ENCODE data around the gene FBXL13. TPM values are rescaled to one million over a fixed set of nuclear protein-coding genes. Genes with fewer than 3 reads are reported as not detected.

The FBXL13 gene
- total and polyA plus RNA-seq, 11 donors, result 0.16 to 1.2 (median 0.41) TPM; not detected in 1

DNA sequence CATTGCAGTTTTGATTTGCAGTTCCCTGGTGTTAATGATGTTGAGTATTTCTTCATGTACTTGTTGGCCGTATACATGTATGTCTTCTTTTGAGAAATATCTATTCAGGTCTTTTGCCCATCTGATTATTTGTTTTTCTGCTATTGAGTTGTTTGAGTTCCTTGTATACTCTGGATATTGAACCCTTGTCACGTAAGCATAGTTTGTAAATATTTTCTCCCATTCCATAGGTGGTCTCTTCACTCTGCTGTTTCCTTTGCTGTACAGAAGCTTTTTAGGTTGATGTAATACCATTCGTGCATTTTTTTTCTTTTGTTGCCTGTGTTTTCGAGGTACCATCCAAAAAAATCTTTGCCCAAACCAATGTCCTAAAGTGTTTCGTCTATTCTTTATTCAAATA, 205.4 kb downstream of the FBXL13 start:
- TF ChIP-seq, protein P1, sequence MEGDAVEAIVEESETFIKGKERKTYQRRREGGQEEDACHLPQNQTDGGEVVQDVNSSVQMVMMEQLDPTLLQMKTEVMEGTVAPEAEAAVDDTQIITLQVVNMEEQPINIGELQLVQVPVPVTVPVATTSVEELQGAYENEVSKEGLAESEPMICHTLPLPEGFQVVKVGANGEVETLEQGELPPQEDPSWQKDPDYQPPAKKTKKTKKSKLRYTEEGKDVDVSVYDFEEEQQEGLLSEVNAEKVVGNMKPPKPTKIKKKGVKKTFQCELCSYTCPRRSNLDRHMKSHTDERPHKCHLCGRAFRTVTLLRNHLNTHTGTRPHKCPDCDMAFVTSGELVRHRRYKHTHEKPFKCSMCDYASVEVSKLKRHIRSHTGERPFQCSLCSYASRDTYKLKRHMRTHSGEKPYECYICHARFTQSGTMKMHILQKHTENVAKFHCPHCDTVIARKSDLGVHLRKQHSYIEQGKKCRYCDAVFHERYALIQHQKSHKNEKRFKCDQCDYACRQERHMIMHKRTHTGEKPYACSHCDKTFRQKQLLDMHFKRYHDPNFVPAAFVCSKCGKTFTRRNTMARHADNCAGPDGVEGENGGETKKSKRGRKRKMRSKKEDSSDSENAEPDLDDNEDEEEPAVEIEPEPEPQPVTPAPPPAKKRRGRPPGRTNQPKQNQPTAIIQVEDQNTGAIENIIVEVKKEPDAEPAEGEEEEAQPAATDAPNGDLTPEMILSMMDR (IDR thresholded peaks at IDR 0.05), result no peak
- no peaks in the 10 kb centered on the region for H3K36me3 ChIP-seq
- 83 to 97% (median 85%) methylated on average over 5 of the region's 5 CpGs for WGBS, 4 donors
- intact Hi-C loops (cut with DNase I), result no loop called here
- peaks cover 0 to 3% (median 0%) of the 10 kb centered on the region in 12 donors for H3K4me1 ChIP-seq
- H3K27me3 ChIP-seq, result no peaks in the 10 kb centered on the region
- no peaks in the 10 kb centered on the region for H3K9me3 ChIP-seq
- DNase-seq, result no peak
- H3K27ac ChIP-seq, result no peak overlapping the region
- ATAC-seq, result no peak
- H3K4me3 ChIP-seq, result no peak overlapping the region

DNA sequence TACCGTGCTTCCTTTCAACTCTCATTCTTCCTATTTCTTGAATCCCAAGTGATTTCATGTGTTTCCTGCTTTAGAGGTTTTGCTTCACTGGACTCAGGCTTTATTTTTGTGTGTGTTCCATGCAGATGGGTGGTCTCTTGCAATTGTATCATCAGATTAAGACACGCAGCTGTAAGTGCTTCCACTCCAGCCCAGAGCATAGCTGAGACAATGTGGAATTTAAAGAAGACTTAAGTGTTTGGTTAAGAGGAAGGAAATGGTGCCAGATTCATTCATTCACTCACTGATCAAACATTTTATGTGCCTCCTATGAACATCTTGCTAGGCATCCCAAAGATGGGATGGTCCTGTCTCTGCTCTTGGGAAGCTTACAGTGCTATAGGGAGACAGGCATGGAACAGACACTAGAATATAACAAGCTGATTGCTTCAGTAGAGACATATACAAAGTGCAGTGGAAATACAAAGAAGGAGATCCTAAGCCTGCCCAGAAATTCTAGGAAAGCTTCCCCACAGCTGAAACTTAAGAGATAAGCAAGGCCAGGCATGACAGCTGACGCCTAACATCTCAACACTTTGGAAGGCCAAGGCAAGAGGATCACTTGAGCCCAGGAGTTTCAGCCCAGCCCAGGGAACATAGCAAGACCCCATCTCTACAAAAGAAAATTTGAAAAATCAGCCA, 207.9 kb downstream of the FBXL13 start:
- intact Hi-C loops (cut with DNase I), result no loop called here
- no peaks in the 10 kb centered on the region for H3K4me1 ChIP-seq
- no peaks in the 10 kb centered on the region for H3K27me3 ChIP-seq
- H3K9me3 ChIP-seq, result no peaks in the 10 kb centered on the region
- ATAC-seq, result no peak
- H3K36me3 ChIP-seq, result no peaks in the 10 kb centered on the region
- H3K4me3 ChIP-seq, result no peak overlapping the region
- TF ChIP-seq, protein P1 (IDR thresholded peaks at IDR 0.05), result no peak
- no peak for TF ChIP-seq POLR2A (IDR thresholded peaks at IDR 0.05)
- no peak for DNase-seq
- no peak overlapping the region for H3K27ac ChIP-seq
- 59 to 70% (median 63%) methylated on average over 3 of the region's 3 CpGs for WGBS, 4 donors

DNA sequence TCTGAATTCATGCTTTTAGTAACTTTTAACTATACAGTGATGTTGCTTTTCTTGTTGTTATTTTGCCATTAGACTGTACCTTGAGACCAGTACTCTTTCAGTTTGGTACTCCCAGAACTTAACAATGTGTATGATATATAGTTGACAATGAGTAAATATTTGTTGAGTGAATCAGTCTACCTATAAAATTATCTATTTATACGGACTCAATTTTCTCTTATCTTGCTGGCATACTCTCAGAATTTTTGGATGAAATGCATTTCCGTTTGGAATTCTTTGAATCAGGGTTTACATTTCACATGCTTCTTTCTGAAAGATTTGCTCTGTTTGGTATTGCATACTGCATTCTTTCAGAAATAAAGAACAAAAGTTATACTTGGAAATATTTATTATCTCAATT, 209.6 kb downstream of the FBXL13 start:
- H3K9me3 ChIP-seq, result no peaks in the 10 kb centered on the region
- H3K27ac ChIP-seq, result no peak overlapping the region
- no peaks in the 10 kb centered on the region for H3K27me3 ChIP-seq
- TF ChIP-seq, protein P1 (IDR thresholded peaks at IDR 0.05), result no peak
- no peak for TF ChIP-seq POLR2A (IDR thresholded peaks at IDR 0.05)
- intact Hi-C loops (cut with DNase I), result no loop called here
- DNase-seq, result no peak
- H3K4me1 ChIP-seq, result peaks cover 0 to 3% (median 0%) of the 10 kb centered on the region in 12 donors
- WGBS, 4 donors, result 68 to 77% (median 70%) methylated on average over 2 of the region's 2 CpGs
- no peaks in the 10 kb centered on the region for H3K36me3 ChIP-seq
- H3K4me3 ChIP-seq, result no peak overlapping the region
- ATAC-seq, result no peak

DNA sequence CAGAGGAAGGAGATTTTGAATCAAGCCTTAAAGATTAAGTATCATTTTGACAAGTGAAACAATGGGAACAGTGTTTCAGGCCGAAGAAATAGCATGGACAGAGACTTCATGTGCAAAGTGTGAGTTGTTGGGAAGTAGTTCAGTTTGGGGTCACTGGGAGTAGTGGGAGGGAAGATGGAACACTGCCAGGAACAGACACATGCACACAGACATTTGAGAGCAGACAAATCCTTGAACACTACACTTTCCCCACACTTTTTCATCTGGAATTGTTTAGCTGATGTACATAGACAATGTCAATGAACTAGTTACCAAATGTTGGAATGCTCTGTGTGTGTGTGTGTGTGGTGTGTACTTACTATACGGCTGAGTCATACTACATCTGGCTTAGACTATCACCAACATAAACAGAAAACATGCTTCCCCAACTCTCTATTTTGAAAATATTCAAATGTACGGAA, 214.2 kb downstream of the FBXL13 start:
- WGBS, 4 donors, result 55 to 66% (median 61%) methylated on average over 3 of the region's 3 CpGs
- DNase-seq (no peak), ATAC-seq (peak in 1 of 4 donors; percentile 45)
- TF ChIP-seq, protein P1 (IDR thresholded peaks at IDR 0.05), result no peak
- TF ChIP-seq POLR2A (IDR thresholded peaks at IDR 0.05), result no peak
- intact Hi-C loops (cut with DNase I), result no loop called here
- peaks cover 0 to 7% (median 0%) of the 10 kb centered on the region in 12 donors for H3K4me1 ChIP-seq
- H3K36me3 ChIP-seq, result no peaks in the 10 kb centered on the region
- no peaks in the 10 kb centered on the region for H3K27me3 ChIP-seq
- H3K27ac ChIP-seq, result no peak overlapping the region
- H3K4me3 ChIP-seq, result no peak overlapping the region
- H3K9me3 ChIP-seq, result no peaks in the 10 kb centered on the region
